Fibroblast of pulmonary artery (primary cell): Measurements from ENCODE around the gene KBTBD8.
A peak's percentile ranks its signal among the peaks of the same experiment; 100 is the strongest.

Experiments
- DNase-seq: peaks from one replicate; pipeline ENCODE4 v3.0.0-alpha.2; 2010; ENCODE audit warnings: low read depth
- H3K4me3 ChIP-seq: replicated peaks from 2 replicates; pipeline ENCODE4 v1.5.1; 2011; ENCODE audit warnings: low read depth, mild to moderate bottlenecking, control low read depth, low read length, moderate library complexity
- TF ChIP-seq, protein P1 (sequence below): IDR thresholded peaks from 2 replicates; pipeline ENCODE4 v1.5.1; 2011; ENCODE audit warnings: mild to moderate bottlenecking, control low read depth, low read length, inconsistent platforms; ENCODE audit errors: missing control alignments

KBTBD8 gene

GRCh38 chr3:66996696-66997095, 1.4 kb upstream of the KBTBD8 start:
- DNase-seq = no peak
- TF ChIP-seq, protein P1, sequence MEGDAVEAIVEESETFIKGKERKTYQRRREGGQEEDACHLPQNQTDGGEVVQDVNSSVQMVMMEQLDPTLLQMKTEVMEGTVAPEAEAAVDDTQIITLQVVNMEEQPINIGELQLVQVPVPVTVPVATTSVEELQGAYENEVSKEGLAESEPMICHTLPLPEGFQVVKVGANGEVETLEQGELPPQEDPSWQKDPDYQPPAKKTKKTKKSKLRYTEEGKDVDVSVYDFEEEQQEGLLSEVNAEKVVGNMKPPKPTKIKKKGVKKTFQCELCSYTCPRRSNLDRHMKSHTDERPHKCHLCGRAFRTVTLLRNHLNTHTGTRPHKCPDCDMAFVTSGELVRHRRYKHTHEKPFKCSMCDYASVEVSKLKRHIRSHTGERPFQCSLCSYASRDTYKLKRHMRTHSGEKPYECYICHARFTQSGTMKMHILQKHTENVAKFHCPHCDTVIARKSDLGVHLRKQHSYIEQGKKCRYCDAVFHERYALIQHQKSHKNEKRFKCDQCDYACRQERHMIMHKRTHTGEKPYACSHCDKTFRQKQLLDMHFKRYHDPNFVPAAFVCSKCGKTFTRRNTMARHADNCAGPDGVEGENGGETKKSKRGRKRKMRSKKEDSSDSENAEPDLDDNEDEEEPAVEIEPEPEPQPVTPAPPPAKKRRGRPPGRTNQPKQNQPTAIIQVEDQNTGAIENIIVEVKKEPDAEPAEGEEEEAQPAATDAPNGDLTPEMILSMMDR = no peak
- no peak overlapping the region for H3K4me3 ChIP-seq

- TF ChIP-seq, protein P1 = no peak
- DNase-seq = no peak
- H3K4me3 ChIP-seq = peak overlapping the region; percentile 44
These were observed 471 bp upstream of the KBTBD8 start for GRCh38 chr3:66997560-66998112.

DNA sequence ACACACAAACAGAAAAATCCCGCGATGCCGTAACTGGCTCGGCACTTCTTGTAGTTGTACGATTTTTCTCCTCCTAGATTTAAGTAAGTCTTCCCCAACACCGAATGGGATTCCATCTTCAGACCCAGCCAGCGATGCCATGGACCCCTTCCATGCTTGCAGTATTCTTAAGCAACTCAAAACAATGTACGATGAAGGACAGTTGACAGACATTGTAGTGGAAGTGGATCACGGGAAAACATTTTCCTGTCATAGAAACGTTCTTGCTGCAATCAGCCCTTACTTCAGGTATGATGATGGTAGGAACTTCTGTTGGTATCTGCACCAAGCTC, 763 bp downstream of the KBTBD8 start:
- peak overlapping the region; percentile 86 for H3K4me3 ChIP-seq
- DNase-seq = peak; percentile 39
- TF ChIP-seq, protein P1 = no peak

DNA sequence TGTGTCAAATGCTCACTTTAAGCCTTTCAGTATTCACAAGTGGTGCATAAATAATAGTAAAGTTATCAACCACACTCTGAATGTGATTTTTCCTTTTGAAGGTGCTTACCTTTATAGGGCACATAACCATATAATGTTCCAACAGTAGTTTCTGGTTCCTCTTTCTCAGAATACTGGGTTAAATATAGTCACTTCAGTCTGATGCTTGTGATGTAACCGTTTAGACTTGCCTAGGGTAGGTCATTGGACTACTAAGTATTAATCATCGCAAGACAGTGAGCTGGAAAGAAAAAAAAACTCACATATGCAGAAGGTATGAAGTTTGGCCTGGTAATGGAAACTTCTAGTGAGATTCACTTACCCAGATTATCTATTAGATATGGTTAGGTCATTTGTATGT, 1.9 kb downstream of the KBTBD8 start:
- TF ChIP-seq, protein P1 = no peak
- peak; percentile 53 for DNase-seq
- no peak overlapping the region for H3K4me3 ChIP-seq

DNA sequence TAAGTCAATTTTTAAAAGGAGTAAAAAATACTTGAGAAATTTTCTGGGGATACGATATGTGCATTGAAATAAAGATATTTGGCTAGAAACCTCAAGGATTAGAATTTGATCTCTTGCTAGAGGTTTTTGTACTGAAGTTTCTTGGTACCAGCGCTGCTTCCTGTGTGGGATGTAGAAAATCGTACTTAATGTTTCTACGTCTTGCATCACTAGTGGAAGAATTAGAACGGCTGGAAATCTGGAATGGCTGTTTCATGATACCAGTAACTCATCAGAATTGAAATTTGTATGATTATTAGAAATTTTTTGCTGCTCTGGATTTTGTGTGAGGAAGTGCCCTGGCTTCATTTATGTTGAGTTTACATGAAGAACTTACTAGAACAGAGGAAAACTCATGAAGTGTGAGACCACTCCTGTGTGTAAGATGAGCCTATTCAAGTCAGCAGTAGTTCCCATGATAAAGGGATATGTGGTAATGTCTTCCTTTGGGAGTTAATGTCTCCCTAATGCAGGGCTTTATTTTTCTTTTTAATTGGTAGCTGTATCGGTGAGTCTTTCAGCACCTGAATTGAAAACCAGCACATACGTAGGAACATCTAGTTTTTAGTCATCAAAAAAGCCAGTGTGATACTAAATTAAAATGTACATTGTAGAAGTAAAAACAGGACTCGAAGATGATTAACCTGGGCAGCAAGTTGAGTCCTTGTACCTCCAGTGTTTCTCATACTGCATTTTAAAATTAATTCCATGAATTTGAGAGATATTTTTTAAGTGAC, 3.2 kb downstream of the KBTBD8 start:
- no peak for DNase-seq
- TF ChIP-seq, protein P1 = no peak

GRCh38 chr3:67005974-67006373, 7.9 kb downstream of the KBTBD8 start:
- H3K4me3 ChIP-seq = no peak overlapping the region
- no peak for DNase-seq
- TF ChIP-seq, protein P1 = no peak

More for the DNA sequence above, 3.2 kb downstream of the KBTBD8 start:
- H3K4me3 ChIP-seq = no peak overlapping the region

- no peak overlapping the region for H3K4me3 ChIP-seq
- DNase-seq = peak; percentile 46
- TF ChIP-seq, protein P1 = no peak
These were observed 8.4 kb downstream of the KBTBD8 start for GRCh38 chr3:67006460-67006859.
